Esophagus (tissue), 2 donors: ENCODE data around the gene CUEDC2. TPM values are rescaled to one million over a fixed set of nuclear protein-coding genes. Genes with fewer than 3 reads are reported as not detected.
A peak's percentile ranks its signal among the peaks of the same experiment; 100 is the strongest.

Source experiments
- H3K27ac ChIP-seq, 2 donors: one replicate each; pipeline ENCODE4 v1.5.1; 2013; ENCODE audit warnings: low read depth in 2 of 2, mild to moderate bottlenecking in 2 of 2, inconsistent platforms in 1 of 2, low read length in 1 of 2, moderate library complexity in 1 of 2
- H3K27me3 ChIP-seq, 2 donors: one replicate each; pipeline ENCODE4 v1.6.1; 2013; ENCODE audit warnings: low read length in 2 of 2, control low read depth in 1 of 2, mild to moderate bottlenecking in 1 of 2; ENCODE audit not compliant: insufficient read depth in 2 of 2, control insufficient read depth in 1 of 2
- H3K36me3 ChIP-seq, 2 donors: one replicate each; pipeline ENCODE4 v1.6.1; 2013; ENCODE audit warnings: low read length in 1 of 2; ENCODE audit not compliant: control insufficient read depth in 2 of 2, insufficient read depth in 2 of 2
- H3K4me1 ChIP-seq, 2 donors: one replicate each; pipeline ENCODE4 v1.6.1; 2013; ENCODE audit warnings: low read length in 1 of 2; ENCODE audit not compliant: control insufficient read depth in 2 of 2, insufficient read depth in 2 of 2
- H3K4me3 ChIP-seq, 2 donors: one replicate each; pipeline ENCODE4 v1.5.1; 2013; ENCODE audit warnings: low read length in 2 of 2, mild to moderate bottlenecking in 2 of 2, low read depth in 1 of 2, moderate library complexity in 1 of 2
- H3K9me3 ChIP-seq, 2 donors: one replicate each; pipeline ENCODE4 v1.6.1; 2013; ENCODE audit warnings: mild to moderate bottlenecking in 2 of 2, low read depth in 1 of 2, low read length in 1 of 2, moderate library complexity in 1 of 2; ENCODE audit not compliant: control insufficient read depth in 2 of 2, insufficient read depth in 1 of 2
- WGBS, 2 donors: extraction: QIAGEN DNeasy Blood & Tissue Kit; methylation state at CpG; one replicate each; pipeline ENCODE4 v1.1.7; 2013; 5-methylcytosine and 5-hydroxymethylcytosine counted together
- polyA plus RNA-seq, 2 donors: library from polyadenylated mRNA; stranded (reverse); fragments of 200-250 nt; gene quantifications; one replicate each; pipeline ENCODE4 v1.2.3, GENCODE V29; 2013
- donor health status: healthy with polysubstance abuse.
- donor health status: Bipolar disorder and iron deficiency.

The CUEDC2 gene
- polyA plus RNA-seq, 2 donors, result 16.3 to 30.3 TPM

DNA sequence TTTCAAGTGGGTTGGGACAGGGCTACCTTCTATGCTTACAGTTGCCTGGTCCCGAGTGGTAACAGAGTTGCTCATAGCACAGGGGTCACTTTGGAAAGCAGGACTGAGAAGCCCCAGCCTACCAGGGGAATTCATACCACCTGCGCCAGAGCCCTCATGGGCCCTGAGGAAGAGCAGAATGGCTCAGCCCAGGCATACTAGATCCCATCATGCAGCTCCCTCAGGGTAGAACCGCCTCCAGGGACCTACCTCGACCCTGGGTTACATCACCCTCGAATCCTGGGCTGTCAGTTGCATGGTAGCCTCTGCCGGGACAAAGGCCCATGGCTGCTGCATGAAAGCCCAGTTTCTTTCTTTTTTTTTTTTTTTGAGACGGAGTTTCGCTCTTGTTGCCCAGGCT lies 2.9 kb downstream of the CUEDC2 start:
- no peak overlapping the region for H3K27ac ChIP-seq
- no peaks in the 10 kb centered on the region for H3K27me3 ChIP-seq
- H3K9me3 ChIP-seq, result no peaks in the 10 kb centered on the region
- H3K4me3 ChIP-seq, result no peak overlapping the region
- H3K36me3 ChIP-seq, result peaks cover 0 to 2% of the 10 kb centered on the region in 2 donors
- WGBS, 2 donors, result 88 to 91% methylated on average over 8 of the region's 8 CpGs
- peaks cover 0 to 7% of the 10 kb centered on the region in 2 donors for H3K4me1 ChIP-seq

DNA sequence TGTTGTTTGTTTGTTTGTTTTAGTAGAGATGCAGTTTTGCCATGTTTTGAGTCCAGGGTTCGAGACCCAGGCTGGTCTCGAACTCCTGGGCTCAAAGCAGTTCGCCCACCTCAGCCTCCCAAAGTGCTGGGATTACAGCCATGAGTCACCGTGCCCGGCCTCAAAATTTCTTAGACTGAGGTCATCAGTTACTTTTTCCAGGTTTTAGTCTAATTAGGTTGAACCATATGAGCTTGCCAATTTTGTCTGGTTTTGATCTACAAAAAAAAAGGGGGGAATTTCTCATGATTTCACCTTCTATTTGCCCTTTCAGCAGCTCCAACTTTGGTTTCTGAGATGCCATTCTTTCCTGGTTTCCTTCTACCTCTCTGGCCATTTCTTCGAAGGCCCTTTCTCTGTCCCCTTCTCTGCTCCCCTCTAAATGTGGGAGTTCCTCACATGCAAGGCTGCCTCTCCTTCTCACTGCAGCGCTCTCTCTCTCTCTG lies 5.5 kb downstream of the CUEDC2 start:
- Histone ChIP-seq H3K36me3 (peaks cover 6 to 10% of the 10 kb centered on the region in 2 donors), H3K4me1 (peaks cover 3 to 14% of the 10 kb centered on the region in 2 donors), H3K27me3 (no peaks in the 10 kb centered on the region), H3K4me3 (no peak overlapping the region), H3K9me3 (no peaks in the 10 kb centered on the region), H3K27ac (no peak overlapping the region)
- WGBS, 2 donors, result 73 to 80% methylated on average over 7 of the region's 7 CpGs

DNA sequence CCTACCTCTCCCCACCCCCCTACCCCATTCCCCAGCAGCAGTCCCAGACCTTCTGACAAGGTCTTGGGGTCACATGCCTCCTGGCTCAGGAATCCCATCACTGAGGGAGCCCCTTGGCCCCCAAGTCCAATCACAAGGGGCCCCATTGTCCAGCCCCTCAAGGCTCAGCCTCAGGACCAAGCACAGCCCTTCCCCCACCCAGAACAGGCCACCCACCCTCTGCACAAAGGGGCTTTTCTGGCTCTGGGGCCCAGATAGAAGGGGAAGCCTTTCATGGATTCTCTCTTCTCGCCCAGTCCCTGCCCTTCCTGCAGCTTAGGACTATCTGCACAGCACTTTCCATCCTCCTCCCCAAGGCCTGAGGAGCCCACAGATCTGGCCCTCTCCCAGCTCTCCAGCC lies 6.9 kb downstream of the CUEDC2 start:
- Histone ChIP-seq H3K4me1 (peaks cover 3 to 10% of the 10 kb centered on the region in 2 donors), H3K4me3 (no peak overlapping the region), H3K27me3 (no peaks in the 10 kb centered on the region), H3K27ac (no peak overlapping the region), H3K9me3 (no peaks in the 10 kb centered on the region), H3K36me3 (peaks cover 6 to 10% of the 10 kb centered on the region in 2 donors)
- WGBS, 2 donors, result 78 to 100% methylated on average over 1 of the region's 1 CpG

DNA sequence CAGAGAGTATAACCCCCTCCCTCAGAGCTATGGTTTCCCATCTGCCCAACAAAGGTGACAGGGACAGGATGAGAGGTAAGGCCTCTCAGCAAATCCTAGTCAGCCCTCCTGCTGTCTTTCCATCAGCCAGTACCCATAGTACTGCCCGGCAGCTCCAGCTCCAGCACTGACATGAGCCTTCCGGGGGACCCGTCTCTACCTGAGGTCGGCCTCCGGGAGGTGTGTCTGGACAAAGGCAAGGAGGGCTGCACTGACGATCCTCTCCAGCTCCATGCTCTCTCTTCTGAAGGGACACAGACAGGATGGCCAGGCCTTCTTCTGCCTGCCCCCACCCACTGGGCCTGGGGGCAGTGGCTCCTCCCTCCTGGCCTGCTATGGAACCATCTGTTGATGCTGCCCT lies 7.5 kb downstream of the CUEDC2 start:
- Histone ChIP-seq H3K27ac (no peak overlapping the region), H3K27me3 (no peaks in the 10 kb centered on the region), H3K4me3 (no peak overlapping the region), H3K9me3 (no peaks in the 10 kb centered on the region), H3K4me1 (peaks cover 6 to 13% of the 10 kb centered on the region in 2 donors), H3K36me3 (peaks cover 6 to 10% of the 10 kb centered on the region in 2 donors)
- 83 to 87% methylated on average over 6 of the region's 6 CpGs for WGBS, 2 donors

DNA sequence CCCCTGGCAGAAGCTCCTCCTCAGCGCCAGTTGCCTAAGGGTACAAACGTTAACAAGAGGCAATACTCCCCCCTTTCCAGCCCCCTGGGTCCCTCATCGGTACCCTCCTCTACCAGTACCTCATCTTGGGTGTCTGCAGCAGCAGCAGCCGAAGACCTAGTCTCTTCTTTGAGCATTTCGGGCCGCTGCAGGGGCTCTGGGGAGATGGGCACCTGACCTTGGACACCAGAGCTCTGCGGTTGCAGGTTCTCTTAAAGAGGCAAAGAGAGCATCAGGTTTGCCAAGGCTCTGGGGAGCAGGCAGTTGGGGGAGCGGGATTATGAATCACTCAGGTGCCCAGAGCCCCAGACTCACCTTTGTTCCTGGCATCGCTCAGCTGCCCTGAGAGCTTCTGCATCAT lies 8.2 kb downstream of the CUEDC2 start:
- WGBS, 2 donors, result 74 to 84% methylated on average over 9 of the region's 9 CpGs
- Histone ChIP-seq H3K27ac (no peak overlapping the region), H3K4me3 (no peak overlapping the region), H3K27me3 (no peaks in the 10 kb centered on the region), H3K4me1 (peaks cover 12 to 20% of the 10 kb centered on the region in 2 donors), H3K36me3 (peaks cover 6 to 10% of the 10 kb centered on the region in 2 donors), H3K9me3 (peaks cover 0 to under 1% of the 10 kb centered on the region in 2 donors)

DNA sequence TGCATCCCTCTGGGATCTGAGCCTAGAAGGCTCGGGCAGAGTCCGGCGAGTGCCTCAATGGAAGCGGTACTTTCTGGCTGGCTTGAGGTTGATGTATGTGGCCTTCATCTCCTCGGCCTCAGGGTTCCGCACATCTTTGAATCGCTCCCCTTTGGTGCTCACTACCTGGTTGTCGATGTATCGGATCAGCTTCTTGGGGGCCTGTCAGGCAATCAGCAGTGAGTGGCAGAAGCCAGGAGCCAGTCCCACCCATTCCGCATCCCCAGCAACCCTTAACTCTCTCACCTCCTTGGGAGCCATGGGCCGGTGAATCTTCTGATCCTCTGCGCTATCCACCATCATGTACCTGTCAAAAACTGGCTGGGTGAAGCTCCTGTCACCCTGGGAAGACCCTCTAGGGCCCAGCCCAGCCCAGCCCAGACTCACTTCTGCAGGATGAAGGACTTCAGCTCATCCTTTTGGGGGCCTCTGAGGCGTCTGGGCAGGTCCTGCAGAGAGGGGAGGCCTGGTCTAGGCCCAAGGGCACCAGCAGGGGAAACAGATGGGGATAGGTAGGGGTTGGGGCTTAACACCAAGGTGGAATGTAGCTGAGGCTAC lies 8.9 kb downstream of the CUEDC2 start:
- Histone ChIP-seq H3K4me3 (no peak overlapping the region), H3K9me3 (peaks cover 0 to 5% of the 10 kb centered on the region in 2 donors), H3K36me3 (peaks cover 6 to 10% of the 10 kb centered on the region in 2 donors), H3K27me3 (no peaks in the 10 kb centered on the region), H3K27ac (no peak overlapping the region), H3K4me1 (peaks cover 16 to 25% of the 10 kb centered on the region in 2 donors)
- WGBS, 2 donors, result 86 to 90% methylated on average over 13 of the region's 13 CpGs

DNA sequence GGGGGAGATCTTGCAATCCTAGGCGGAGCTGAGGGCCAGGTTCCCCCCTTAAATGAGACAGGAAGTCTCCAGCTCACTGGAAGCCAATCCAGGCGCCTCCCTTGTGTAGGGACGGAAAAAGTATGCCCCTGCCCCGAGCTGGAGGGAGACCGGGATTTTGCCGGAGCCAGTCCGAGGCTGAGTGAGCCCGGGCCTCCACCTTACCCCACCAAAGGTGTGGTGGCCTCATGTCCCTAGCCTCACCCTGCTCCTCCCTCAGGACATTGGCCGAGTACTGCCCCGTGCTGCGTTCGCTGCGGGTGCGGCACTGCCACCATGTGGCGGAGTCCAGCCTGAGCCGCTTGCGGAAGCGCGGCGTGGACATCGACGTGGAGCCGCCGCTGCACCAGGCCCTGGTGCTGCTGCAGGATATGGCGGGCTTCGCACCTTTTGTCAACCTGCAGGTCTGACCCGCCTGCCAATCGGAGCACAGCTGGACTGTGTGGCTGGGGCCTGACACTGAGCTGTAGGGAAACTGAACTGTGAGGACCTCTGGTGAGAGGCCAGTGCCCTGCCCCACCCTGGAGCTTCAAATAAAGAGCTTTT lies 9.7 kb downstream of the CUEDC2 start:
- peaks cover 0 to 5% of the 10 kb centered on the region in 2 donors for H3K9me3 ChIP-seq
- peaks cover 6 to 10% of the 10 kb centered on the region in 2 donors for H3K36me3 ChIP-seq
- H3K27ac ChIP-seq, result peak overlapping the region; percentile 94
- H3K27me3 ChIP-seq, result no peaks in the 10 kb centered on the region
- H3K4me3 ChIP-seq, result peak overlapping the region; percentile 47 to 81
- H3K4me1 ChIP-seq, result peaks cover 18 to 25% of the 10 kb centered on the region in 2 donors
- 7 to 8% methylated on average over 28 of the region's 28 CpGs for WGBS, 2 donors

DNA sequence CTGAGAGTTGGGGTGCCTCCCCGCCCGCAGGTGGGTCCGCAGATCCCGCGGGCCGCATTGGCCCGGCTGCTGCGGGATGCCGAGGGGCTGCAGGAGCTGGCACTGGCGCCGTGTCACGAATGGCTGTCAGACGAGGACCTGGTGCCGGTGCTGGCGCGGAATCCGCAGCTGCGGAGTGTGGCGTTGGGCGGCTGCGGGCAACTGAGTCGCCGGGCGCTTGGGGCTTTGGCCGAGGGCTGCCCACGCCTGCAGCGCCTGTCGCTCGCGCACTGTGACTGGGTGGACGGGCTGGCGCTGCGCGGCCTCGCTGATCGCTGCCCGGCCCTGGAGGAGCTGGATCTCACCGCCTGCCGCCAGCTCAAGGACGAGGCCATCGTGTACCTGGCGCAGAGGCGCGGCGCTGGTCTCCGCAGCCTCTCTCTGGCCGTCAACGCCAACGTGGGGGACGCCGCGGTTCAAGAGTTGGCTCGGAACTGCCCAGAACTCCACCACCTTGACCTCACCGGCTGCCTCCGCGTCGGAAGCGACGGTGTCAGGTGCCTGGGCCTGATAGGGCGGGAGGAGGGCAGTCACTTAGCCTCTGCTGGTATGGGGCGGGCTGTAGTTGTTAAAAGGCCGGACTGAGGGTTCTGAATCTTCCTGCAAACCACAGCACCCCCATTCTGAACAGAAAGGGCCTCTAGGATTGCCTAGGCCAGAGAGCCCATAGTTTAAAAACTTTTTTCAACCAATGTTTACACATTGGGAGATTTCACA lies 10.4 kb downstream of the CUEDC2 start:
- Histone ChIP-seq H3K27ac (peak overlapping the region; percentile 94), H3K36me3 (peaks cover 6 to 10% of the 10 kb centered on the region in 2 donors), H3K27me3 (no peaks in the 10 kb centered on the region), H3K4me3 (peak overlapping the region; percentile 81 to 86), H3K9me3 (peaks cover 0 to 5% of the 10 kb centered on the region in 2 donors), H3K4me1 (peaks cover 18 to 25% of the 10 kb centered on the region in 2 donors)
- WGBS, 2 donors, result 0 to 2% methylated on average over 52 to 62 of the region's 62 CpGs

DNA sequence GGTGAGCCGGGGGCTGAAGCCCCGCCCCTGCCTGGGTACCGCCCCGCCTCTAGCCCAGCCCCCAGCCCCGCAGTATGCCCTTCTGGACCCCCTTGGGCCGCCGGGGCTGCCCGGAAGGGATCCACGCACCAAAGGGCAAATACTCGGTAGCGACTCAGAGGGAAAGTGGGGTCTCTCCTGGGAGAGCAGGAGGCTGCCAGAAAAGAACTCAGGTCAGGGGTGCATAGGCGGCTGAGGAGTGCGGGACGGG lies 10.9 kb downstream of the CUEDC2 start:
- peaks cover 0 to 5% of the 10 kb centered on the region in 2 donors for H3K9me3 ChIP-seq
- H3K4me1 ChIP-seq, result peaks cover 18 to 25% of the 10 kb centered on the region in 2 donors
- no peaks in the 10 kb centered on the region for H3K27me3 ChIP-seq
- peak overlapping the region; percentile 81 to 86 for H3K4me3 ChIP-seq
- H3K36me3 ChIP-seq, result peaks cover 6 to 10% of the 10 kb centered on the region in 2 donors
- WGBS, 2 donors, result 1% methylated on average over 14 of the region's 14 CpGs
- peak overlapping the region; percentile 94 for H3K27ac ChIP-seq
